ENCODE measurements around the gene LSM12.

Gene LSM12

DNA sequence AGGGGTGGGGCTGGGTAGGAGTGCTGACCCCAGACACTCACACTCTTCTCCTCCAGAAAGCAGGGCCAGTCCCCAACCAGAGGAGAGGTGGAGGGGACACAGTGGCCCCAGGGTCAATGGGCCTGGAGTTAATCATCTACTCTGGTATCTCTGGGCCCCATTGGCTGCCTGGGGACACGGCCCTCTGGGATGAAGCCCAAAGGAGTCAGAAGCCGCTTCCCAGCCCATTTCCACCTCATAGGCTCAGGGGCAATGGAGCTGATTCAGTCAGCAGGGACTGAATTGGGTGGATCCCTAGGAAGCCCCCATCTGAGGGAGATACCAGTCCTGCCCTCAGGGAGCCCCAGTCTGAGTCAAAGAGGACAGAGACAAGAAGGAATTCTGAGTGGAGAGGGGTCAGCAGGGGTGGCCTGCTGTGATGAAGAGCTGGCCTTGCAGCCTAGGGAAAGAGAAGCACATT lies 65.0 kb downstream of the LSM12 start:
- no peak overlapping the region for H2AFZ ChIP-seq (ENCODE audit: low read depth, low read length)
- no peaks in the 10 kb centered on the region for H3K36me3 ChIP-seq (ENCODE audit: insufficient read depth, low read length)
- peaks cover 3% of the 10 kb centered on the region for H3K4me1 ChIP-seq (ENCODE audit: insufficient read depth, low read length)
- no peak for ATAC-seq (ENCODE audit: insufficient read depth, low read depth)
- TF ChIP-seq, protein P1, sequence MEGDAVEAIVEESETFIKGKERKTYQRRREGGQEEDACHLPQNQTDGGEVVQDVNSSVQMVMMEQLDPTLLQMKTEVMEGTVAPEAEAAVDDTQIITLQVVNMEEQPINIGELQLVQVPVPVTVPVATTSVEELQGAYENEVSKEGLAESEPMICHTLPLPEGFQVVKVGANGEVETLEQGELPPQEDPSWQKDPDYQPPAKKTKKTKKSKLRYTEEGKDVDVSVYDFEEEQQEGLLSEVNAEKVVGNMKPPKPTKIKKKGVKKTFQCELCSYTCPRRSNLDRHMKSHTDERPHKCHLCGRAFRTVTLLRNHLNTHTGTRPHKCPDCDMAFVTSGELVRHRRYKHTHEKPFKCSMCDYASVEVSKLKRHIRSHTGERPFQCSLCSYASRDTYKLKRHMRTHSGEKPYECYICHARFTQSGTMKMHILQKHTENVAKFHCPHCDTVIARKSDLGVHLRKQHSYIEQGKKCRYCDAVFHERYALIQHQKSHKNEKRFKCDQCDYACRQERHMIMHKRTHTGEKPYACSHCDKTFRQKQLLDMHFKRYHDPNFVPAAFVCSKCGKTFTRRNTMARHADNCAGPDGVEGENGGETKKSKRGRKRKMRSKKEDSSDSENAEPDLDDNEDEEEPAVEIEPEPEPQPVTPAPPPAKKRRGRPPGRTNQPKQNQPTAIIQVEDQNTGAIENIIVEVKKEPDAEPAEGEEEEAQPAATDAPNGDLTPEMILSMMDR (IDR thresholded peaks at IDR 0.05; ENCODE audit: borderline replicate concordance, extremely low read depth, low read length, poor library complexity, severe bottlenecking): no peak
- TF ChIP-seq EZH2 (IDR thresholded peaks at IDR 0.05; ENCODE audit: borderline replicate concordance, low read depth, low read length, severe bottlenecking): no peak
- H3K4me2 ChIP-seq (ENCODE audit: insufficient read depth, low read length): no peak overlapping the region
- no peaks in the 10 kb centered on the region; the same call in none of the 2 replicates for H4K20me1 ChIP-seq (ENCODE audit: insufficient read depth, low read length)
- no peak overlapping the region for H3K4me3 ChIP-seq (ENCODE audit: low read depth in 1 of 2, low read length in 2 of 2)
- DNase-seq: no peak
- H3K27ac ChIP-seq (ENCODE audit: low read length): no peak overlapping the region
- no peaks in the 10 kb centered on the region for H3K27me3 ChIP-seq (ENCODE audit: insufficient read depth, low read length, poor library complexity)
- H3K79me2 ChIP-seq (ENCODE audit: insufficient read depth, low read length): no peaks in the 10 kb centered on the region
- no peaks in the 10 kb centered on the region for H3K9me3 ChIP-seq (ENCODE audit: insufficient read depth, low read length, severe bottlenecking)
- no peak overlapping the region for H3K9ac ChIP-seq (ENCODE audit: low read depth, low read length)

DNA sequence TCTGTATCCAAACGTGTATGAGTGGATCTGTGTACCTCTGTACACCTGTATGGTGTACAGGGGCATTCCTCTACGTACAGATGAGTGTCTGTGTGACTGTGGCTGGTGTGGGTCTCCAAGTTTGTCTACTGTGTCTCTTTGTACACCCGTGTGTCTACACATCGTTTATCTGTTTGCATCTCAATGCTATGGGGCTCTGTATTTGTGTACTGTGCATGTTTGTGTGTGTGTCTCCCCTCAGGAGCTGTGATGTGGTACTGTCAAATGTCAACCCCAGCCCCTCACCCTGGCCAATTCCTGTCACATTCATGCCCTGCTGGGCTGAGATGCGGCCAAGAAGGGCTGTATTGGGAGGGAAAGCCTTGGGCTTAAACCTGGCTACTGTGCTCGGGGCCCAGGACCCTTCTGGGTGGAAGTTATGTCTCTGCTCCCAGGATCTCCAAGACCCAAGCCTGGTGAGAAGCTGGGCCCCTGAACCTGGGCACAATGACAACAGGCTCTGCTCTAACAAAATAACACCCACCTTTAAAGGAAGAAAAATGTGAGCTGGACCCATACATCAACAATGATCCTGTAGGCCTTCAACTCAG lies 65.5 kb downstream of the LSM12 start:
- H3K9ac ChIP-seq (ENCODE audit: low read depth, low read length): no peak overlapping the region
- ATAC-seq (ENCODE audit: insufficient read depth, low read depth): no peak
- H2AFZ ChIP-seq (ENCODE audit: low read depth, low read length): no peak overlapping the region
- H3K27me3 ChIP-seq (ENCODE audit: insufficient read depth, low read length, poor library complexity): no peaks in the 10 kb centered on the region
- H3K36me3 ChIP-seq (ENCODE audit: insufficient read depth, low read length): no peaks in the 10 kb centered on the region
- H3K4me3 ChIP-seq (ENCODE audit: low read depth in 1 of 2, low read length in 2 of 2): no peak overlapping the region
- no peaks in the 10 kb centered on the region for H3K4me1 ChIP-seq (ENCODE audit: insufficient read depth, low read length)
- no peaks in the 10 kb centered on the region; the same call in 1 of the 2 replicates for H4K20me1 ChIP-seq (ENCODE audit: insufficient read depth, low read length)
- no peaks in the 10 kb centered on the region for H3K79me2 ChIP-seq (ENCODE audit: insufficient read depth, low read length)
- no peaks in the 10 kb centered on the region for H3K9me3 ChIP-seq (ENCODE audit: insufficient read depth, low read length, severe bottlenecking)
- TF ChIP-seq, protein P1 (IDR thresholded peaks at IDR 0.05; ENCODE audit: borderline replicate concordance, extremely low read depth, low read length, poor library complexity, severe bottlenecking): no peak
- no peak for TF ChIP-seq EZH2 (IDR thresholded peaks at IDR 0.05; ENCODE audit: borderline replicate concordance, low read depth, low read length, severe bottlenecking)
- H3K27ac ChIP-seq (ENCODE audit: low read length): no peak overlapping the region
- no peak overlapping the region for H3K4me2 ChIP-seq (ENCODE audit: insufficient read depth, low read length)
- no peak for DNase-seq

DNA sequence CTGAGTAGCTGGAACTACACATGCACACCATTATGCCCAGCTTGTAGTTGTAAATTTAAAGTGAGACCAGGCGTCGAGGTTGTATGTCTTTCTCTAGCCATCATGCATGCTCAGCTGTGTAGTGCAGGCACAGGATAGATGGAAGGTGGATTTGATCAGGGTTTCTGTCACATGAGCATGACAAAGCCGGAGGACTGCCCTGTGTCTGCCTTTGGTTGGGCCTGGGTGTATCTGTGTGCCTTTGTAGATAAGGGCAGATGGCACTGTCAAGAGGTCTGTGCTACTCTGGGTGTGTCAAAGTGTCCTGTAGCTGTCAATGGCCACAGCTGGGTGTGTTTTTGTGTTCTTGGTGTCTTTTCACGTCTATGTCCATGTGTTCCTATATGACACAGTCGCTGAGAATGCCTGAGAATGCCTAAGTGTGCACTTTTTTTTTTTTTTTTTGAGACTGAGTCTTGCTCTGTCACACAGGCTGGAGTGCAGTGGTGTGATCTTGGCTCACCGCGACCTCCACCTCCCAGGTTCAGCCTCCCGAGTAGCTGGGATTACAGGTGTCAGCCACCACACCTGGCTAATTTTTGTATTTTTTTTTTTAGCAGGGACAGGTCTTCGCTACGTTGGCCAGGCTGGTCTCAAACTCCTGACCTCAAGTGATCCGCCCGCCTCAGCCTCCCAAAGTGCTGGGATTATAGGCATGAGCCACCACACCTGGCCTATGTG lies 66.2 kb downstream of the LSM12 start:
- Histone ChIP-seq H3K9me3 (ENCODE audit: insufficient read depth, low read length, severe bottlenecking) (no peaks in the 10 kb centered on the region), H3K27ac (ENCODE audit: low read length) (no peak overlapping the region), H3K4me2 (ENCODE audit: insufficient read depth, low read length) (no peak overlapping the region), H3K79me2 (ENCODE audit: insufficient read depth, low read length) (no peaks in the 10 kb centered on the region), H4K20me1 (ENCODE audit: insufficient read depth, low read length) (no peaks in the 10 kb centered on the region), H3K36me3 (ENCODE audit: insufficient read depth, low read length) (no peaks in the 10 kb centered on the region), H3K4me1 (ENCODE audit: insufficient read depth, low read length) (no peaks in the 10 kb centered on the region), H3K9ac (ENCODE audit: low read depth, low read length) (no peak overlapping the region), H2AFZ (ENCODE audit: low read depth, low read length) (no peak overlapping the region), H3K27me3 (ENCODE audit: insufficient read depth, low read length, poor library complexity) (no peaks in the 10 kb centered on the region), H3K4me3 (ENCODE audit: low read depth in 1 of 2, low read length in 2 of 2) (no peak overlapping the region)
- TF ChIP-seq, protein P1 (IDR thresholded peaks at IDR 0.05; ENCODE audit: borderline replicate concordance, extremely low read depth, low read length, poor library complexity, severe bottlenecking): no peak
- TF ChIP-seq EZH2 (IDR thresholded peaks at IDR 0.05; ENCODE audit: borderline replicate concordance, low read depth, low read length, severe bottlenecking): no peak
- DNase-seq (no peak), ATAC-seq (ENCODE audit: insufficient read depth, low read depth) (no peak)

All from DND-41 (cell line).